LNCAP (cell line): ENCODE measurements around the gene PJA1.

ENCODE experiments used
- CTCF ChIP-seq: fragments of 450-650 bp; IDR thresholded peaks from 2 replicates; pipeline ENCODE4 v1.5.1; 2017; ENCODE audit warnings: mild to moderate bottlenecking

PJA1 gene

GRCh38 chrX:69165087-69165651, at the start of gene PJA1:
Gene PJA1 (minus strand): TSS chrX:69165453. CDS start chrX:69163073, 2,380 bp downstream.
- no peak for TF ChIP-seq CTCF

- no peak for TF ChIP-seq CTCF
These were observed 49.2 kb upstream of the PJA1 start for GRCh38 chrX:69214463-69214862.

GRCh38 chrX:69211701-69212100, 46.4 kb upstream of the PJA1 start:
- no peak for TF ChIP-seq CTCF

- no peak for TF ChIP-seq CTCF
These were observed 45.3 kb upstream of the PJA1 start for GRCh38 chrX:69210581-69210980.

GRCh38 chrX:69207216-69207615, 42.0 kb upstream of the PJA1 start:
- TF ChIP-seq CTCF = no peak

- no peak for TF ChIP-seq CTCF
These were observed 38.4 kb upstream of the PJA1 start for GRCh38 chrX:69203638-69204037.

- TF ChIP-seq CTCF = no peak
These were observed 32.4 kb upstream of the PJA1 start for GRCh38 chrX:69197690-69198089.

GRCh38 chrX:69196666-69197065, 31.4 kb upstream of the PJA1 start:
- no peak for TF ChIP-seq CTCF
